ENCODE results near the gene IGFBPL1. TPM values are rescaled to one million over a fixed set of nuclear protein-coding genes. Genes with fewer than 3 reads are reported as not detected.

The IGFBPL1 gene
- total and polyA plus RNA-seq, 4 donors: 0.08 TPM; not detected in 3

GRCh38 chr9:38375572-38375963 lies 48.7 kb downstream of the IGFBPL1 start:
- 89% methylated on average over 10 of the region's 10 CpGs for WGBS
- Histone ChIP-seq H3K4me1 (ENCODE audit: control insufficient read depth in 4 of 4, insufficient read depth in 4 of 4, low read length in 3 of 4) (peaks cover 0 to 3% (median under 1%) of the 10 kb centered on the region in 4 donors), H3K36me3 (ENCODE audit: control insufficient read depth in 4 of 4, insufficient read depth in 3 of 4, low read depth in 1 of 4, low read length in 3 of 4) (no peaks in the 10 kb centered on the region), H3K27me3 (ENCODE audit: control insufficient read depth in 4 of 4, insufficient read depth in 4 of 4, low read length in 3 of 4) (no peaks in the 10 kb centered on the region), H3K9ac (ENCODE audit: low read depth in 1 of 2, low read length in 2 of 2) (no peak overlapping the region), H3K27ac (ENCODE audit: low read depth in 1 of 2, low read length in 2 of 2) (no peak overlapping the region), H3K4me3 (ENCODE audit: low read depth in 1 of 3, low read length in 3 of 3) (no peak overlapping the region), H3K9me3 (ENCODE audit: control insufficient read depth in 4 of 4, low read length in 3 of 4) (no peaks in the 10 kb centered on the region)
- no peak for DNase-seq (ENCODE audit: low spot score)
- TF ChIP-seq YY1 (IDR thresholded peaks at IDR 0.05) (no peak), TAF1 (conservative IDR thresholded peaks at IDR 0.05) (no peak), NR2F2 (IDR thresholded peaks at IDR 0.05) (no peak), FOXA1 (IDR thresholded peaks at IDR 0.05) (no peak), REST (IDR thresholded peaks at IDR 0.05) (no peak), EGR1 (IDR thresholded peaks at IDR 0.05; ENCODE audit: low read depth in 2 of 2) (no peak), FOXA2 (IDR thresholded peaks at IDR 0.05) (no peak), HNF4A (conservative IDR thresholded peaks at IDR 0.05) (no peak), MAX (IDR thresholded peaks at IDR 0.05) (no peak), GABPA (IDR thresholded peaks at IDR 0.05 in 1 of 2, conservative IDR thresholded peaks at IDR 0.05 in 1 of 2) (no peak)

- WGBS: 67% methylated on average over 5 of the region's 5 CpGs
- Histone ChIP-seq H3K9me3 (ENCODE audit: control insufficient read depth in 4 of 4, low read length in 3 of 4) (no peaks in the 10 kb centered on the region), H3K27me3 (ENCODE audit: control insufficient read depth in 4 of 4, insufficient read depth in 4 of 4, low read length in 3 of 4) (no peaks in the 10 kb centered on the region), H3K27ac (ENCODE audit: low read depth in 1 of 2, low read length in 2 of 2) (no peak overlapping the region), H3K9ac (ENCODE audit: low read depth in 1 of 2, low read length in 2 of 2) (no peak overlapping the region), H3K36me3 (ENCODE audit: control insufficient read depth in 4 of 4, insufficient read depth in 3 of 4, low read depth in 1 of 4, low read length in 3 of 4) (no peaks in the 10 kb centered on the region), H3K4me1 (ENCODE audit: control insufficient read depth in 4 of 4, insufficient read depth in 4 of 4, low read length in 3 of 4) (no peaks in the 10 kb centered on the region), H3K4me3 (ENCODE audit: low read depth in 1 of 3, low read length in 3 of 3) (no peak overlapping the region)
- TF ChIP-seq RXRA (IDR thresholded peaks at IDR 0.05): no peak
- no peak for TF ChIP-seq RAD21 (IDR thresholded peaks at IDR 0.05)
- no peak for TF ChIP-seq ATF3 (IDR thresholded peaks at IDR 0.05)
- TF ChIP-seq FOXA1 (IDR thresholded peaks at IDR 0.05): no peak
- TF ChIP-seq TAF1 (conservative IDR thresholded peaks at IDR 0.05): no peak
- DNase-seq (ENCODE audit: low spot score): no peak
Measured at GRCh38 chr9:38374847-38375571, 49.2 kb downstream of the IGFBPL1 start.

- 81% methylated on average over 3 of the region's 3 CpGs for WGBS
- no peaks in the 10 kb centered on the region for H3K27me3 ChIP-seq (ENCODE audit: control insufficient read depth in 4 of 4, insufficient read depth in 4 of 4, low read length in 3 of 4)
- no peak overlapping the region for H3K4me3 ChIP-seq (ENCODE audit: low read depth in 1 of 3, low read length in 3 of 3)
- no peak for DNase-seq (ENCODE audit: low spot score)
- no peaks in the 10 kb centered on the region for H3K4me1 ChIP-seq (ENCODE audit: control insufficient read depth in 4 of 4, insufficient read depth in 4 of 4, low read length in 3 of 4)
- no peak overlapping the region for H3K9ac ChIP-seq (ENCODE audit: low read depth in 1 of 2, low read length in 2 of 2)
- TF ChIP-seq REST (IDR thresholded peaks at IDR 0.05) (no peak), RXRA (IDR thresholded peaks at IDR 0.05) (no peak), HNF4G (IDR thresholded peaks at IDR 0.05) (no peak), HNF4A (conservative IDR thresholded peaks at IDR 0.05) (no peak), ATF3 (IDR thresholded peaks at IDR 0.05) (no peak), CTCF (IDR thresholded peaks at IDR 0.05; ENCODE audit: low read depth, low read length, missing input control) (no peak)
- no peaks in the 10 kb centered on the region for H3K9me3 ChIP-seq (ENCODE audit: control insufficient read depth in 4 of 4, low read length in 3 of 4)
- no peak overlapping the region for H3K27ac ChIP-seq (ENCODE audit: low read depth in 1 of 2, low read length in 2 of 2)
- H3K36me3 ChIP-seq (ENCODE audit: control insufficient read depth in 4 of 4, insufficient read depth in 3 of 4, low read depth in 1 of 4, low read length in 3 of 4): no peaks in the 10 kb centered on the region
Measured at GRCh38 chr9:38373679-38374078, 50.6 kb downstream of the IGFBPL1 start.

Data from liver (tissue), 9 donors.